Neutrophil (primary cell): ENCODE results near the gene ICAM1.

Experiments
- H3K27ac ChIP-seq: fragments of 200-600 bp; sonication (generic); 2 replicates; pipeline ENCODE4 v1.5.1; 2016; ENCODE audit warnings: mild to moderate bottlenecking, moderate library complexity
- H3K27me3 ChIP-seq: fragments of 200-600 bp; sonication (generic); 2 replicates; pipeline ENCODE4 v1.6.0; 2016; ENCODE audit warnings: mild to moderate bottlenecking
- H3K36me3 ChIP-seq: fragments of 200-600 bp; sonication (generic); 2 replicates; pipeline ENCODE4 v1.5.1; 2017
- H3K4me1 ChIP-seq, 2 experiments: fragments of 200-600 bp in 1 of 2; sonication (generic) in 1 of 2; 1 replicate in 1 of 2; 2 replicates in 1 of 2; pipeline versions ENCODE4 v1.5.1 to v1.6.1; 2013 to 2016; ENCODE audit warnings: low read depth in 1 of 2, low read length in 1 of 2, mild to moderate bottlenecking in 1 of 2, moderate library complexity in 1 of 2; ENCODE audit not compliant: control insufficient read depth in 1 of 2, insufficient read depth in 1 of 2
- H3K4me3 ChIP-seq, 2 experiments: fragments of 200-600 bp in 1 of 2; sonication (generic) in 1 of 2; 1 replicate in 1 of 2; 2 replicates in 1 of 2; pipeline ENCODE4 v1.5.1; 2013 to 2016; ENCODE audit warnings: low read depth in 1 of 2, low read length in 1 of 2, mild to moderate bottlenecking in 1 of 2, moderate library complexity in 1 of 2
- H3K9me3 ChIP-seq: fragments of 200-600 bp; sonication (generic); 2 replicates; pipeline ENCODE4 v1.5.1; 2016
- TF ChIP-seq, protein P1 (sequence below): fragments of 200-600 bp; sonication (generic); IDR thresholded peaks from 2 replicates; pipeline ENCODE4 v1.5.1; 2016; ENCODE audit warnings: antibody characterized with exemption

Gene ICAM1

DNA sequence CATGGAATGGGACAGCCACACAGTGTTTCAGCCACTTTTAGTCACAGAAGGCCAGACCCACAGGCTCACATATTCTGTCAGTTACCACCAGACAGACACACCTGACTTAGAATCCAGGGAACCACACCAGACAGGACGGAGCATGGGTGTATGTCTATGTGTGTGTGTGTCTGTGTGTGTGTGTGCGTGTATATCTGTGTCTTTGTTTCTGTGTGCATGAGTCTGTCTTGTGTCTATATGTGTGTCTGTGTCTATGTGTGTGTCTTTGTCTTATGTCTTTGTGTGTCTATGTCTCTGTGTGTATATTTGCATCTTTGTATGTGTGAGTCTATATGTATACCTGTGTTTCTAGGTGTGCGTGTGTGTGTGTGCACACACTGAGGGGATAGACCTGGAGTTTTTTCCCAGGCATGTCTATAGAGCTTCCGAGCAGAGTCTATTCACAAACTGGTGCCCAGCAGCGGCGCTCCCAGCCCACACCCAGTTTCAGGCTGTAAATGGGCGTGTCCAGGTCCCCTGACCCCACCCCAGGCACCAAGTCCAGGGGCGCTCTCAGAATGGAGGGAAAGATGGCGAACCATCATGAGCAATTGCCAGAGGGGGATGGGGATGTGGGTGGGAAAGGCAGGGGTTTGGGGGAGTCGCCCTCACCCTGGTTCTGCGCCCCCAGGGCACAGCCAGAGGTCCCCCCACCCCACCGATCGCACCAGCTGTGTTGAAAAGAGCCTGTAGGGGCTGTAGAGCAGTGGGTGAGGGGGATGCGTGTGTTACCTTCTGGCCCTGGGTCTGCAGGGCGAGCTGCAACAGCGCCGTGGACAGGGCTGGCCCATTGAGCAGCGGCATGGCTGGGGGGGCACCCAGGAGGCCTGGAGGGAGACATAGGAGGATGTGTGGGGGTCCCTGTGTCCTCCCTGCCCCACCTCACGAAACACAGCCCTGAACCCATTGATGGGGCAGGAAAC lies 51.2 kb downstream of the ICAM1 start:
- H3K27ac ChIP-seq = no peak overlapping the region
- peaks cover 99% of the 10 kb centered on the region for H3K36me3 ChIP-seq
- TF ChIP-seq, protein P1, sequence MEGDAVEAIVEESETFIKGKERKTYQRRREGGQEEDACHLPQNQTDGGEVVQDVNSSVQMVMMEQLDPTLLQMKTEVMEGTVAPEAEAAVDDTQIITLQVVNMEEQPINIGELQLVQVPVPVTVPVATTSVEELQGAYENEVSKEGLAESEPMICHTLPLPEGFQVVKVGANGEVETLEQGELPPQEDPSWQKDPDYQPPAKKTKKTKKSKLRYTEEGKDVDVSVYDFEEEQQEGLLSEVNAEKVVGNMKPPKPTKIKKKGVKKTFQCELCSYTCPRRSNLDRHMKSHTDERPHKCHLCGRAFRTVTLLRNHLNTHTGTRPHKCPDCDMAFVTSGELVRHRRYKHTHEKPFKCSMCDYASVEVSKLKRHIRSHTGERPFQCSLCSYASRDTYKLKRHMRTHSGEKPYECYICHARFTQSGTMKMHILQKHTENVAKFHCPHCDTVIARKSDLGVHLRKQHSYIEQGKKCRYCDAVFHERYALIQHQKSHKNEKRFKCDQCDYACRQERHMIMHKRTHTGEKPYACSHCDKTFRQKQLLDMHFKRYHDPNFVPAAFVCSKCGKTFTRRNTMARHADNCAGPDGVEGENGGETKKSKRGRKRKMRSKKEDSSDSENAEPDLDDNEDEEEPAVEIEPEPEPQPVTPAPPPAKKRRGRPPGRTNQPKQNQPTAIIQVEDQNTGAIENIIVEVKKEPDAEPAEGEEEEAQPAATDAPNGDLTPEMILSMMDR = no peak
- no peaks in the 10 kb centered on the region for H3K27me3 ChIP-seq
- no peak overlapping the region for H3K4me3 ChIP-seq
- H3K4me1 ChIP-seq = no peaks in the 10 kb centered on the region
- H3K9me3 ChIP-seq = no peaks in the 10 kb centered on the region

DNA sequence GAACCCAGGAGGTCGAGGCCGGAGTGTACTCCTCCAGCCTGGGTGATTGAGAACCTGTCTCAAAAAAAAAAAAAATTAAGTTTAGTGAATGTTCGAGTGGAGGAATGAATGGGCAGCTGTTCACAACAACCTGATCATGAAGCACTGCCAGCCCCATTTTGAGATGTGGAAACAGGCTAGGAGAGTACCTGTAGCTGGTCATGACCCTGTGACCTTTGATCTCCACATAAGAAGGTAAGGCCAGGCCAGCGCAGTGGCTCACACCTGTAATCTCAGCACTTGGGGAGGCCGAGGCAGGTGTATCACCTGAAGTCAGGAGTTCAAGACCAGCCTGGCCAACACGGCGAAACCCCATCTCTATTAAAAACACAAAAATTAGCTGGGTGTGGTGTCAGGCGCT lies 54.8 kb downstream of the ICAM1 start:
- Histone ChIP-seq H3K4me1 (no peaks in the 10 kb centered on the region), H3K27me3 (no peaks in the 10 kb centered on the region), H3K4me3 (no peak overlapping the region), H3K9me3 (no peaks in the 10 kb centered on the region), H3K36me3 (peaks cover 99% of the 10 kb centered on the region), H3K27ac (no peak overlapping the region)
- TF ChIP-seq, protein P1 = no peak

GRCh38 chr19:10327793-10328192 lies 56.9 kb downstream of the ICAM1 start:
- TF ChIP-seq, protein P1 = no peak
- Histone ChIP-seq H3K9me3 (no peaks in the 10 kb centered on the region), H3K27me3 (no peaks in the 10 kb centered on the region), H3K27ac (no peak overlapping the region), H3K4me1 (peaks cover 8 to 13% of the 10 kb centered on the region in 2 experiments), H3K36me3 (peaks cover 87% of the 10 kb centered on the region), H3K4me3 (no peak overlapping the region)

DNA sequence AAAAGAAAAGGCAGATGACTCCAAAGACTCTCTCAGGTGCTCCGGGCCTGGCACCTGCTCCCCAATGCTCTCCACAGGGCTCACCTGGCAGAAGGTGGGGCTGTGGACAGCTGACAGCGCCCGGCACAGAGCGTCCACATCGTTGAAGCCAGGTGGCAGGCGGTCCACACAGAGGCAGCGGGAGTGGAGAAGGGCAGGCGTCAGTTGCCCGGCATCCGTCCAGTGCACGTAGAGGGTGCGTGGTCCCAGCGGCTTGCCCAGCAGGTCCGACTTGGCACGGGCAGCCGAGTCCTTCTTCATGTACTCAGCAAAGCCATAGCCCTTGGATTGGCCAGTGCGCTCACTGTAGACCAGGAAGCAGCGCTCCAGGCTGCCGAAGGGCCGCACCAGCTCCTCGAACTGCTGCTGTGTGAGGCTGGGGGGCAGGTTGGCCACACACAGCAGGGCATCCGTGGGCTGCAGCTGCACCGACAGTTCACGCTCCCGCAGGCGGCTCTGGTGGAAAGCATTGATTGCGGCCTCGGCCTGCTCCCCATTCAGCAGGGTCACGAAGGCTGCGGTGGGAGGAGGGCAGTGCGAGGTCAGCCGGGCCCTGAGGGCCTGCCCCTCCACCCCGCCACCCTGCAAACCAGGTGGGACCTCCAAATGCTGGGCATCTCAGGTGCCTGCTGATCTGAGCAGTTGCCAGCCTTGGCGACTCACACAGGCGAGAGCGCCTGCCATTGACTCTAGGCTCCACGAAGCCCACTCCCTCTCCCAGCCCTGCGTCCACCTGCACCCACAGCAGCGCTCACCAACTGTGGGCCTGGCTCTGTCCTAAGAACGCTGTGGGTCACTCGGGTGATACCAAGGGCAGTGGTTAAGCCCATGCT lies 57.9 kb downstream of the ICAM1 start:
- Histone ChIP-seq H3K4me1 (peaks cover 15 to 17% of the 10 kb centered on the region in 2 experiments), H3K36me3 (peaks cover 87% of the 10 kb centered on the region), H3K27ac (no peak overlapping the region), H3K4me3 (no peak overlapping the region), H3K9me3 (no peaks in the 10 kb centered on the region), H3K27me3 (no peaks in the 10 kb centered on the region)
- TF ChIP-seq, protein P1 = no peak

DNA sequence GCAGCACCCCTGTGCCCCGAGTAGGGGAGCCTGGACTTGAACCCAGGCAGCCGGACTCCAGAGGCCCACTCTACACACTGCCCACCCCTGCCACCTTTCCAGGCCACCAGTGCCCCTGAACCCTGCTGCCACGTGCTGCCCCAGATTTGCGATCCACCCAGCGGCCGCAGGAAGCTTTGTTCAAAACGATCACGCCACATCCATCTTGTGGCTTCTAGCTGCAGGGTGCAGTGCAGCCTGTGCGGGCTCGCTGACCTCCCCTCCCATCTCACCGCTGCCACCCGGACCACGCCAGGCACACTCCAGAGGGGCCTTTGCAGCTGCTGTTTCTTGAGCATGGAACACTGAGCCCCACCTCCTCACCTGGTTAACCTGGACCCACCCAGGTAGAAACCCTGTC lies 58.6 kb downstream of the ICAM1 start:
- Histone ChIP-seq H3K27me3 (no peaks in the 10 kb centered on the region), H3K4me1 (peaks cover 23 to 25% of the 10 kb centered on the region in 2 experiments), H3K27ac (no peak overlapping the region), H3K36me3 (peaks cover 87% of the 10 kb centered on the region), H3K9me3 (peaks cover 3% of the 10 kb centered on the region), H3K4me3 (no peak overlapping the region)
- TF ChIP-seq, protein P1 = no peak
